HCT116 (cell line): Measurements from ENCODE around the gene SLC2A1. TPM values are rescaled to one million over a fixed set of nuclear protein-coding genes. Genes with fewer than 3 reads are reported as not detected.

Experiments used
- ATAC-seq: fragments of 200-7000 bp; cut with Tn5 transposase; 2 replicates; pipeline ENCODE4 v1.9.1; 2020; ENCODE audit warnings: mild to moderate bottlenecking, moderate library complexity
- BruUV-seq: library from RNA; stranded (reverse); fragments of 400-500 nt; replicated peaks from 2 replicates; lab custom pipeline; 2021; lab: Mats Ljungman, UMichigan
- CTCF ChIA-PET: fragments of 300-600 bp; sonication (Branson Sonifier 250); formaldehyde crosslinking; loops from one replicate; lab custom pipeline; 2021; ENCODE audit warnings: antibody characterized with exemption; lab: Charles Lee
- POLR2A ChIA-PET: fragments of 300-600, 350-600 bp; sonication (Branson Sonifier 250); formaldehyde crosslinking; loops from one replicate; lab custom pipeline; 2021; ENCODE audit warnings: antibody characterized with exemption; lab: Charles Lee
- RAD21 ChIA-PET, 2 experiments: fragments of 300-600 bp; sonication (Branson Sonifier 250); formaldehyde crosslinking; loops; one replicate each; lab custom pipeline; 2023; ENCODE audit warnings: low total read pairs in 2 of 2; ENCODE audit not compliant: uncharacterized antibody in 2 of 2, unreplicated experiment in 2 of 2, low non-redundant PET in 1 of 2; lab: Charles Lee
- DNase-seq: peaks from one replicate; pipeline ENCODE4 v3.0.0-alpha.2; 2010; ENCODE audit warnings: low read depth, low spot score
- H2AFZ ChIP-seq: fragments of 200-600 bp; shearing (Covaris generic), sonication (generic); 2 replicates; pipeline ENCODE4 v1.6.1; 2017; ENCODE audit warnings: low read depth, mixed run types, mixed read lengths, antibody characterized with exemption, low read length; ENCODE audit not compliant: poor library complexity, severe bottlenecking
- H3K27ac ChIP-seq: 2 replicates; pipeline ENCODE4 v1.5.1; 2012; ENCODE audit warnings: low read depth, low read length
- H3K27me3 ChIP-seq: fragments of 200-600 bp; sonication (generic); 2 replicates; pipeline ENCODE4 v1.6.1; 2016; ENCODE audit warnings: mixed run types, low read length, mixed read lengths; ENCODE audit not compliant: insufficient read depth
- H3K36me3 ChIP-seq, 2 experiments: fragments of 200-500 bp in 1 of 2; fragments of 200-600 bp in 1 of 2; sonication (Bioruptor generic) in 1 of 2; sonication (generic) in 1 of 2; 2 replicates each; pipeline versions ENCODE4 v1.5.1 to v1.6.1; 2014 to 2016; ENCODE audit warnings: low read length in 2 of 2, inconsistent platforms in 1 of 2, mixed read lengths in 1 of 2, mixed run types in 1 of 2; ENCODE audit not compliant: insufficient read depth in 2 of 2, control insufficient read depth in 1 of 2
- H3K4me1 ChIP-seq, 2 experiments: fragments of 200-600 bp in 1 of 2; sonication (generic) in 1 of 2; 2 replicates each; pipeline versions ENCODE4 v1.5.1 to v1.6.1; 2012 to 2017; ENCODE audit warnings: low read length in 2 of 2, inconsistent platforms in 1 of 2, mild to moderate bottlenecking in 1 of 2, mixed read lengths in 1 of 2, mixed run types in 1 of 2, moderate library complexity in 1 of 2; ENCODE audit not compliant: insufficient read depth in 2 of 2, control insufficient read depth in 1 of 2
- H3K4me2 ChIP-seq: fragments of 200-600 bp; sonication (generic); 2 replicates; pipeline ENCODE4 v1.6.1; 2017; ENCODE audit warnings: mixed run types, low read length, mixed read lengths
- H3K4me3 ChIP-seq, 2 experiments: fragments of 200-600 bp in 1 of 2; sonication (generic) in 1 of 2; replicated peaks in 1 of 2; 2 replicates each; pipeline ENCODE4 v1.5.1; 2011 to 2016; ENCODE audit warnings: low read length in 2 of 2, control low read depth in 1 of 2, low read depth in 1 of 2, mild to moderate bottlenecking in 1 of 2, mixed read lengths in 1 of 2, mixed run types in 1 of 2
- H3K79me2 ChIP-seq: fragments of 200-600 bp; sonication (generic); 2 replicates; pipeline ENCODE4 v1.6.1; 2017; ENCODE audit warnings: mild to moderate bottlenecking, mixed run types, low read length, moderate library complexity, mixed read lengths; ENCODE audit not compliant: insufficient read depth
- H3K9ac ChIP-seq: fragments of 200-600 bp; sonication (generic); 2 replicates; pipeline ENCODE4 v1.6.1; 2016; ENCODE audit warnings: low read length, mixed read lengths
- H3K9me2 ChIP-seq: fragments of 200-600 bp; sonication (generic), shearing (Covaris generic); 2 replicates; pipeline ENCODE4 v1.6.1; 2017; ENCODE audit warnings: mixed run types, mild to moderate bottlenecking, moderate library complexity; ENCODE audit not compliant: insufficient read depth
- H3K9me3 ChIP-seq, 2 experiments: fragments of 200-500 bp in 1 of 2; fragments of 200-600 bp in 1 of 2; sonication (Bioruptor generic) in 1 of 2; sonication (generic) in 1 of 2; 2 replicates each; pipeline ENCODE4 v1.6.1; 2014 to 2017; ENCODE audit warnings: low read length in 2 of 2, mixed read lengths in 2 of 2, inconsistent platforms in 1 of 2, low read depth in 1 of 2, mild to moderate bottlenecking in 1 of 2, mixed run types in 1 of 2, moderate library complexity in 1 of 2; ENCODE audit not compliant: control insufficient read depth in 1 of 2, insufficient read depth in 1 of 2
- H4K20me1 ChIP-seq: fragments of 200-600 bp; sonication (generic), shearing (Covaris generic); 2 replicates; pipeline ENCODE4 v1.6.1; 2017; ENCODE audit warnings: mixed run types, mild to moderate bottlenecking, moderate library complexity; ENCODE audit not compliant: insufficient read depth
- JUND ChIP-seq: IDR thresholded peaks from 2 replicates; pipeline ENCODE4 v1.6.1; 2012
- POLR2AphosphoS5 ChIP-seq: IDR thresholded peaks from 2 replicates; pipeline ENCODE4 v1.6.1; 2011; ENCODE audit warnings: mild to moderate bottlenecking, low read depth, low read length, moderate library complexity
- TCF7L2 ChIP-seq: IDR thresholded peaks from 2 replicates; pipeline ENCODE4 v1.7.0; 2011; ENCODE audit warnings: borderline replicate concordance, inconsistent platforms; ENCODE audit not compliant: insufficient read depth, insufficient read length; ENCODE audit errors: extremely low read depth
- ZBTB33 ChIP-seq: IDR thresholded peaks from 2 replicates; pipeline ENCODE4 v1.6.1; 2011; ENCODE audit warnings: mild to moderate bottlenecking, low read length, moderate library complexity; ENCODE audit not compliant: insufficient replicate concordance; ENCODE audit errors: extremely low read depth
- ZFX ChIP-seq: fragments of 450-650 bp; IDR thresholded peaks from 2 replicates; pipeline ENCODE4 v1.6.1; 2017
- intact Hi-C: fragments of 100-400 bp; cut with micrococcal nuclease; formaldehyde crosslinking; loops from 2 replicates; pipeline ENCODE4 v1.10.0; 2022
- total RNA-seq: library from RNA; stranded (reverse); gene quantifications from one replicate; pipeline ENCODE4 v1.2.1, GENCODE V29; 2021; ENCODE audit not compliant: unreplicated experiment

Gene SLC2A1
- total RNA-seq, 1 experiment from 2014 or later, result 248 TPM

DNA sequence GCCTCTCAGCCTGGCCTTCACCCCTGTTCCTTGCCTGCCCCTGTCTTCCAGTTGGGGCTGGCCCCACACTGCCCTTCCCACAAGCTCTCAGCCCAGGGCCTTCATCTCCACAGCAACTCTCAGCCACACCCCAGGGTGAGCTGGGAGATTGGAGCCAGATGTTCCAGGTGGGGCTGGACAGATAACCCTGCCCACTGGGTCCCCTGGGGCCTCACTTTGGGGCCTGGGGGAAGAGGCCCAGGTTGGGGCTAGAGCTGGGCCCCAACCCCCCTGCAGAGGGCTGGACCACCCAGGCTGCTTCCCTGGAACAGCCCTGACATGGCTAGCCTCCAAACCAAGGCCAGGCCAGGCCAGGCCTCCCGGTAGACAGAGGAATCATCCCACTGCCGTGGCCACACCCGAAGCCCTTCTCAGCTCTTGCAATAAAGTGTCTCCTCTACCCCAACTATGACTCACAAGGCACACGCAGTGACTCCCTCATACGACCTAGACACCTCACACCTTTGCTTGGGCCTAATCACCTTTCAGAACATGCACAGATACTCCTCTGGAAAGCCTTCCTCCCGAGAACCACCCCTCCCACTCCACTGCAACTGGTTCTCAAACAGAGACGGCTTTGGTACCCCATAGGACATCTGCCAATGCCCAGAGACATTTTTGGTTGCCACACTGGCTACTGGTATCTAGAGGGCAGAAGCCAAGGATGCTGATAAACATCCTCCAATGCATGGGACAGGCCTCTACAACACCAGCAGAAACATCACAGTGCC, 22.2 kb downstream of the SLC2A1 start:
- ChIA-PET RAD21 (interaction anchor here in 1 of 2 experiments (1.2 kb wide), 1 partner anchor 137 kb away, joined by 6 read pairs; no protein-coding TSS in a partner anchor), CTCF (interaction anchor here (1.6 to 3.9 kb wide), 3 partner anchors 10 to 137 kb away, joined by 4 to 21 read pairs (median 6); no protein-coding TSS in a partner anchor), POLR2A (interaction anchor here (0.9 to 2.0 kb wide), 2 partner anchors 13 to 137 kb away, joined by 3 to 5 read pairs; no protein-coding TSS in a partner anchor)
- H3K36me3 ChIP-seq, result peaks cover 5 to 27% of the 10 kb centered on the region in 2 experiments; a peak in 2 of 4 replicates
- intact Hi-C loops, result no loop called here
- peak overlapping the region; percentile 60 for H3K4me2 ChIP-seq
- no peaks in the 10 kb centered on the region for H3K27me3 ChIP-seq
- no peak overlapping the region for H2AFZ ChIP-seq
- DNase-seq, result peak; percentile 75
- no TSS peak for BruUV-seq
- H3K9ac ChIP-seq, result peak overlapping the region; percentile 52
- H3K9me2 ChIP-seq, result no peaks in the 10 kb centered on the region
- H3K27ac ChIP-seq, result peak overlapping the region; percentile 84
- peak; percentile 65 for ATAC-seq
- H3K4me3 ChIP-seq, result peak overlapping the region in 1 of 2 experiments; percentile 26; a peak in 1 of 4 replicates
- peaks cover 100% of the 10 kb centered on the region for H3K79me2 ChIP-seq
- no peaks in the 10 kb centered on the region for H3K9me3 ChIP-seq
- H4K20me1 ChIP-seq, result no peaks in the 10 kb centered on the region
- TF ChIP-seq POLR2AphosphoS5 (peak; percentile 64), ZFX (peak; percentile 68), TCF7L2 (peak; percentile 39), ZBTB33 (peak; percentile 37), JUND (no peak)
- peaks cover 92 to 100% of the 10 kb centered on the region in 2 experiments for H3K4me1 ChIP-seq
